COLO829 (cell line): ENCODE results near the gene SLC43A1.

Experiments
- DNase-seq: peaks from one replicate; pipeline ENCODE4 v3.0.0; 2012; ENCODE audit warnings: low spot score

Gene SLC43A1

GRCh38 chr11:57479021-57479663, 36.4 kb downstream of the SLC43A1 start:
- DNase-seq = no peak

- DNase-seq = no peak
Measured at GRCh38 chr11:57477507-57478189, 37.9 kb downstream of the SLC43A1 start.

- DNase-seq = no peak
Measured at GRCh38 chr11:57476757-57477506, 38.6 kb downstream of the SLC43A1 start.

- no peak for DNase-seq
Measured at GRCh38 chr11:57476047-57476756, 39.3 kb downstream of the SLC43A1 start.

- DNase-seq = no peak
Measured at GRCh38 chr11:57475671-57476046, 39.8 kb downstream of the SLC43A1 start.

DNA sequence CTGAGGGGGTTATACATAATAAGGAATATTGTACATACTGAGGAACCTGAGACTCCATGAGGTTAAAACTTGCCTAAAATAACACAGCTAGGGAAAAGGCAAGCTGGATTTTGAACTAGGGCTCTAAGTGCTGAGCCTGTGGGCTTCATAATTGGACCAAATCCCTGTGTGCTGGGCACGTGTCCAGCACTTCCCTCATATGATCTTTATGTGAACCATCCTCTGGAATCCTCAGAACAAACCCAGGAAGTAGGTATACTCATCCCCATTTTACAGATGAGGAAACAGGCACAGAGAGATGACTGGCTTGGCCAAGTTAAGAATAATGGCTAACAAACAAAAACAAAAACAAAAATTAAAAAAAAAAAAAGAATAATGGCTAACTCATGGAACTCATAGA, 40.3 kb downstream of the SLC43A1 start:
- no peak for DNase-seq

- DNase-seq = no peak
Measured at GRCh38 chr11:57474803-57475115, 40.7 kb downstream of the SLC43A1 start.

DNA sequence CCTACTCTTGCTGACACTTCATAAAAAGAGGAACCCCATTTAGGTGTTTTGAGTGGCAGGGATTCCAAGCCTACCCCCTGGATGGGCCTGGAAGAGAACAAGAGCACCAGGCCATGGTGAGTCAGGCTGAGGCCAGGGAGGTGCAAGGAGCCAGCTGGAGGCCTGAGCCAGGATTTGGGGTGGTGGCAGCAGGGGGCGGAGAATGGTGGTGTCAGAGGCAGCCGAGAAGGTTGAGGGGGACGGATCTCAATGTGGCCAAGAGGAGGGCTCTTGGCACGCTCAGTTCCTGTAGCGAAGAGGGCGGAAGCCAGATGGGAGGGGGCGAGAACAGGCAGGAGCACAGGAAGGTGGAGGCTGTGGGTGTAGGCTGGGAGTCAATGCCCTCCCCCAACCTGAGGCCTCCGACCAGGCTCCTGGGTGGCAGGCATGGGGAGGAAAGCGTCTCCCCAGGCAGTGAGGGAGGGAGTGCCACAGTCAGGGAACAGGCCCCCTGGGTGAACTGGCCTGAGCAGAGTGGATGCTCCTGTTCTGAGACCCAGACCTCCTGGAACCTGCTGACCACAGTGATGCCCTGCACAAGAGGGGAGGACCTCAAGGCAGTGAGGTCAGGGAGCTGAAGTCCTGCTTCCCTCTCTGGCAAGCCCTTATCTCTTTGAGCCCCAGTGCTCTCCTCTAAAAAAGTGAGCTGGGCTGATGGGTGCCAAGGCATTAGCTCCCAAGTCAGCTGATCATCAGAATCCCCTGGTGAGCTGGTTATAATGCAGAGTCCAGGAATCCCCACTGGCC, 41.3 kb downstream of the SLC43A1 start:
- DNase-seq = no peak

GRCh38 chr11:57473285-57473841, 42.1 kb downstream of the SLC43A1 start:
- no peak for DNase-seq

DNA sequence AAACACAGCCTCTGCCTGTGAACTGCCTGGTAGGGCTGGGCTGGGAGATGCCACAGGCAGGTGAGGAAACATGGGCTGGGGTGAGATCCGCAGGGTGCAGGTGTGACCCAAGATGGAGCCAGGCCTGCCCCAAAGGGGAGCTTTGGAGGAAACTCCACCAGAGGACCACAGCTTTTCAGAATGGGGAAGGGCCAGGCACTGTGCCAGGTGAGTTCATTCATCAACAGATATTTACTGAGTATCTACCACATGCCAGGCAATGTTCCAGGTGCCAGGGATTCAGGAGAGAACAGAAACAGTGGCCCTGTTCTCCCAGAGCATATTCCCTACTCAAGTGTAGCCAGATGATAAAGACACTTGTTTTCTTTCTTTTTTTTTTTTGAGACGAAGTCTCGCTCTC, 44.0 kb downstream of the SLC43A1 start:
- DNase-seq = no peak

DNA sequence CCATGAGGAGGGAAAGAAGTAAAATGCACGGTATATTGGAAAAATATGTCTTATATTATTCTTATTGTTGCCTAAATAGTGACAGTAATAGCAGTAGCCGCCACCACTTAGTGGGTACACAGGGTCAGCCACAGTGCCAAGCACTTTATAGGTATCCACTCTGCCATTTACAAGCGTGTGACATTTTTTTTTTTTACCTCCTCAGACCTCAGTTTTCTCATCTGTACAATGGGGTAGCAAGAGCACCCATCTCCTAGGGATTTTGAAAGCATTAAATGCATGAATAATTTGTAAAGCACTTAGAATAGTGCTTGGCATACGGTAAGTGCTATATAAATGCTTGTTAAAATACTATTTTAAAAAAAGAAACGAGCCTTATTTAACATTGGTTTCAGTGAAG, 46.2 kb downstream of the SLC43A1 start:
- DNase-seq = no peak

DNA sequence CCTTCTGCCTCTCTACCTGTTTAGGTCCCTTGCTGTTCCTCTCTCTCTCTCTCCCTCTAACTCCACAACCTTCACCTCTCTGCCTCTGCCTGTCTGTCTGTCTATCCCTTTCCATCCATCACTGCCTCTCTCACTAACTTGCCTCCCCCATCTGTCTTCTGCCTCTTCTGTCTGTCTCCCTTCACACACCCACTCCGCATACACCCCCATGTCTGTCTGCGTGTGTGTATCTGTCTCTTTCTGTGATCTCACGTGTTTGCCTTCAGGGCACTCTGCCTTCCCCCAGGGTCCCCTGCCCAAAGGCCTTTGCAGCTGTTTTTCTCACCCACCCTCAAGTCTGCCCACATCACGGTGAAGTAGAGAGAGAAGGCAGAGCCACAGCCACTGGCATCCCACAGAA, 47.2 kb downstream of the SLC43A1 start:
- DNase-seq = no peak

- no peak for DNase-seq
Measured at GRCh38 chr11:57467508-57468157, 47.9 kb downstream of the SLC43A1 start.

DNA sequence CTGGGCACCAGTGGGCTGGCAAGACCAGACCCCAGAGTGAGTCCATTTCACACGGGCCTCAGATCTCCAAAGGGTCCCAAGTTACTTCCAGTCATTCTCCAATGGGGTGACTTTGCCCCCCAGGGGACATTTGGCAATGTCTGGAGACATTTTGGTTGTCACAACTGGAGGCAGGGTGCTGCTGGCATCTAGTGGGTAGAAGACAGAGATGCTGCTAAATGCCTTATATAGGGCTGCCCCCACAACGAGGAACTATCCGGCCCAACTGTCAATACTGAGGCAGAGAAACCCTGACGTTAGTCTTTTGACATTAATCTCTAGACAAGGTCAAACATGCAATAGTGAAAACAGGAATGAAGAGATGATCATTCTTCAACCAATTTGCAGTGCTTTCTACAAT, 48.8 kb downstream of the SLC43A1 start:
- DNase-seq = no peak

DNA sequence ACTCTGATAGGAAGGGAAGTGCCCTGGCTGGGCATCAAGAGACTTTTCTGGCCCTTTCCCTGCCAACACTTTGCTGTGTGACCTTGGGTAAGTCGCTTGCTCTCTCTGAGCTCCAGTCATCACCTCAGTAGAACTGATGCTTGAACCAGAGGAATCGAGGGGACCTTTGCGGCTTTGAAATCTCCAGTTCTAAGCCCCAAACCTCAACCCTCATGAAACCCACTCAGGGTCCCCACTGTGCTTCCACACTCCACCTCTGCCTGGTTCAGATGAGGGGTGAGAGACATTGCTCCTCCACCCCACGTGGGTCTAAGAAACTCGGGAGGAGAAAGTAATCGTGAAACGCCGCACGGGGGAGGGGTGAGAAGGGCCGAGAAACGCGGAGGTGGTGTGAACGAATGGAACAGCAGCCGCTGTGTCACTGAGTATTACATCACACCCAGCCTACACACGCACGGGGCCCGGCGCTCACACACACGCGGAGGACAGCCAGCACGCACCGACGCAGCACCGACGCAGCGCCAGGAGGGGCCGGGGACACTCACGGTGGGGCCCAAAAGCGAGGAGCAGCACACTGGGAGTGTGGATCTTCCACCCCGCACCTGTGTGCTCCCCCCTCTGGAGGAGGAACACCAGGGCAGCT, 50.8 kb downstream of the SLC43A1 start:
- DNase-seq = no peak

DNA sequence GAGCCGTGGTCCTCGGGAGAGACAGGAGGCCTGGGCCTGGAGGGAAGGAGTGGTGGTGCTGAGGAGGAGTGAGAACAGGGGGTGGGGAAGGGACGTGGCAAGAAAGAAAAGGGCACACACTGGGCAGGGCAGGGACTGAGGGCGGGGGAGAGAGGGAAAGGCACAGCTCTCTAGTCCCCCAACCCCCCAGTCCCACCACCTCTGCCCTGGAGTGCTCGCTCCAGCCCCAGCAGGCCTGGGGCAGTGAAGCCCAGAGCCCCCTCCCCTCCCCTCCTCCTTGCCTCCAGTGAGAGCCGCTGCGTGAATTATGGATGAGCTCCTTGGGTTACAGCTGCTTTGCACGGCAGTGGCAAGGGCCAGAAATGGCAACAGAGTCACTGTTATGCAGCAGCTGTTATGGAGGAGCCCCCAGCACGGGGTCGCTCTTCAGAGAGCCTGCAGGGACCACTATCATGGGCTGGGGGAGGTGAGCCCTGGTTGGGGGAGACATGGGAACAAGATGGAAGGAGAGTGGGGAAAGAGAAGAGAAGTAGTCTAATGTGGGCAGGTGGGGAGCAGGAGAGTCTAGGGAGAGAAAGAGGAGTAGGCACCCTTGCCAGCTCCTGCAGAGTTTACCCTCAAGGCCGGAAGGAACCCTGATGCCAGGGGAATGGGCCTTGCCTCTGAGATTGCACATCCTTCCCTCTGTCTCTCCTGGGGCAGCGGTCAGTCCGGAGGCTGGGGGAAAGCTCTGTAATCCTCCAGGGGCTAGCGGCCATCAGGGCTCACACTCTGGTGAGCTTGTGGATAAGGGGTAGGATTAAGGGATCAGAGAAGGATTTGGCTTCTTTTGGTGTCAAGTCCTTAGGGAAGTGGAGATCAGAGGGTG, 51.6 kb downstream of the SLC43A1 start:
- no peak for DNase-seq

DNA sequence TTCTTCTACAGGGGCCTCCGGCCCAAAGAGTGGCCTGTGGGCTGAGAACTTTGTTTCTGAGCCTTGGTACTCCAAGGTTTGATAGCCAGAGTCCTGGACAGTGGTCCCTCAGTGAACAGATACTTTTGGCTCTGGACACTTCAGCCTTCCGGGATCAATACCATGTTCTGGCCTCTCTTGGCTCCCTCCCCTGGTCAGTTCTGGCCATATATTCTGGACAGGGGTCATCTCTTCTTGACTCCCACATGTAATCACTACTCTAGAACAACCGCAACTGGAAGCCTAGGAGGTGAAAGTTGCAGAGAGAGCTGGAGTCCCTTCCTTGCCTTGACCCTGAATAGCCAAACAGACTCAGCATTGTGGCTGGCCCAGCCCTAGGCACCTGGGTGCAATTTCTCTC, 52.9 kb downstream of the SLC43A1 start:
- DNase-seq = no peak

DNA sequence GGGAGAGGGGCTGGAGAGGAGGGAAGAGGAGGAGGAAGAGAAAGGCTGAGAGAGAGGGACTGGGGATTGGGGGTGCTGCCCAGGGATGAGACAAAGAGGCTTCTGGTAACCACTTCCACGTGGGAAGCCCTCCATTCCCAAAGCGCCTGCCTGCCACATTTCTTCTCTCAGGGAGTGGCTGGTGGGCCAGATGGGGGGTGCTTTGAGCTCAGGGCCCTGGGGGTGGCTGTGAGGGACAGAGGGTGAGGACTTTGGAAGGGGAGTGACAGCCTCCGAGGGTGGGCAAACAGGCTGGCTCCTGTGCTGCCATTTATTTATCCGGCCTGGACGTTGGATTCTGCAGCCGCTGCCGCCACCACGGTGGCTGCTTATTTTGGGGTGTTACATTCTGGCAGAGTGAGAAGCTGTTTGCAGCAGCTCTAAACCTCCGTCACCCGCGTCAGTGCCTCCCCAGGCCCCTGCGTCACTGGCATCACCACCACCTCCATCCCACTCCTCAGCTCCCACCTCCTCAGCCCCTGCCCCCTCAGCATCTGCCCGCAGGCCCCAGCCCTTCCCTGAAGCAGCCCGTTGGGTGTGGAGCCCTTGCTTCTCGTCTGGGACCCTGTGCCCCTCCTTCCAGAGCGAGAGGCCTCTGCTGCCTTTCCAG, 53.5 kb downstream of the SLC43A1 start:
- no peak for DNase-seq
